Endothelial cell of umbilical vein (primary cell): ENCODE data around the gene INTS12. TPM values are rescaled to one million over a fixed set of nuclear protein-coding genes. Genes with fewer than 3 reads are reported as not detected.

ENCODE experiments used
- Bru-seq: library from RNA; stranded (reverse); fragments of 400-500 nt; gene quantifications from one replicate; lab custom pipeline; 2021; lab: Mats Ljungman, UMichigan
- BruChase-seq, 2 experiments: library from RNA; stranded (reverse); fragments of 400-500 nt; gene quantifications; one replicate each; lab custom pipeline; 2021; lab: Mats Ljungman, UMichigan
- BruUV-seq: library from RNA; stranded (reverse); fragments of 400-500 nt; replicated peaks from 2 replicates; lab custom pipeline; 2021; lab: Mats Ljungman, UMichigan
- CTCF ChIA-PET: fragments of 300-600, 350-600 bp; sonication (Branson Sonifier 250); formaldehyde crosslinking; loops from one replicate; lab custom pipeline; 2021; ENCODE audit warnings: antibody characterized with exemption, inconsistent platforms; lab: Charles Lee
- POLR2A ChIA-PET: fragments of 300-600, 350-600 bp; sonication (Branson Sonifier 250); formaldehyde crosslinking; loops from one replicate; lab custom pipeline; 2021; ENCODE audit warnings: antibody characterized with exemption, inconsistent platforms; lab: Charles Lee
- DNase-seq: peaks from one replicate; pipeline ENCODE4 v3.0.0-alpha.2; 2011; ENCODE audit warnings: low read depth, low spot score
- FAIRE-seq: peaks from 2 replicates; lab custom pipeline; 2011; peaks lifted over from hg19 to GRCh38; lab: Jason Lieb, UNC
- H2AFZ ChIP-seq: 2 replicates; pipeline ENCODE4 v1.6.0; 2012; ENCODE audit warnings: low read depth, low read length, control low read depth, inconsistent platforms
- H3K27ac ChIP-seq: 2 replicates; pipeline ENCODE4 v1.5.1; 2011; ENCODE audit warnings: low read depth, mild to moderate bottlenecking, control low read depth, low read length, moderate library complexity; ENCODE audit not compliant: insufficient read depth
- H3K27me3 ChIP-seq, 2 experiments: 2 replicates each; pipeline versions ENCODE4 v1.6.0 to v1.6.1; 2011; ENCODE audit warnings: low read length in 2 of 2, mixed read lengths in 1 of 2; ENCODE audit not compliant: control insufficient read depth in 2 of 2, insufficient read depth in 2 of 2
- H3K36me3 ChIP-seq, 2 experiments: 2 replicates in 1 of 2; 3 replicates in 1 of 2; pipeline ENCODE4 v1.5.1; 2011; ENCODE audit warnings: low read length in 2 of 2, mild to moderate bottlenecking in 1 of 2, moderate library complexity in 1 of 2; ENCODE audit not compliant: control insufficient read depth in 2 of 2, insufficient read depth in 2 of 2; ENCODE audit errors: extremely low read depth in 1 of 2
- H3K4me1 ChIP-seq: 3 replicates; pipeline ENCODE4 v1.5.1; 2011; ENCODE audit warnings: mild to moderate bottlenecking, low read length; ENCODE audit not compliant: control insufficient read depth, insufficient read depth; ENCODE audit errors: extremely low read depth
- H3K4me2 ChIP-seq: 2 replicates; pipeline ENCODE4 v1.6.1; 2011; ENCODE audit warnings: low read length, control low read depth, mixed read lengths; ENCODE audit not compliant: insufficient read depth
- H3K4me3 ChIP-seq, 3 experiments: fragments of 200-600 bp in 1 of 3; sonication (generic), shearing (Covaris generic) in 1 of 3; replicated peaks in 1 of 3; 2 replicates each; pipeline ENCODE4 v1.5.1; 2011 to 2016; ENCODE audit warnings: control low read depth in 3 of 3, low read length in 3 of 3, mild to moderate bottlenecking in 2 of 3, inconsistent platforms in 1 of 3, low read depth in 1 of 3, moderate library complexity in 1 of 3; ENCODE audit not compliant: insufficient read depth in 1 of 3
- H3K79me2 ChIP-seq: 2 replicates; pipeline ENCODE4 v1.6.0; 2012; ENCODE audit warnings: low read length, inconsistent platforms; ENCODE audit not compliant: control insufficient read depth, insufficient read depth
- H3K9ac ChIP-seq: replicated peaks from 2 replicates; pipeline ENCODE3; 2011; ENCODE audit warnings: low read length, control low read depth; ENCODE audit not compliant: insufficient read depth; ENCODE audit errors: extremely low read depth
- H3K9me1 ChIP-seq: replicated peaks from 3 replicates; pipeline ENCODE4 v1.6.0; 2011; ENCODE audit warnings: mild to moderate bottlenecking, low read length; ENCODE audit not compliant: control insufficient read depth, insufficient read depth; ENCODE audit errors: extremely low read depth
- H3K9me3 ChIP-seq: replicated peaks from 2 replicates; pipeline ENCODE4 v1.5.1; 2012; ENCODE audit warnings: low read length, inconsistent platforms; ENCODE audit not compliant: control insufficient read depth, insufficient read depth
- H4K20me1 ChIP-seq: replicated peaks from 2 replicates; pipeline ENCODE3; 2011; ENCODE audit warnings: mild to moderate bottlenecking, low read length; ENCODE audit not compliant: control insufficient read depth, insufficient read depth; ENCODE audit errors: extremely low read depth
- CTCF ChIP-seq, 2 donors: IDR thresholded peaks; 1 replicate in 1 of 2; 2 replicates in 1 of 2; pipeline ENCODE4 v1.5.1; 2011; ENCODE audit warnings: low read length in 2 of 2, mild to moderate bottlenecking in 2 of 2, moderate library complexity in 2 of 2, control low read depth in 1 of 2, inconsistent platforms in 1 of 2, low read depth in 1 of 2; ENCODE audit not compliant: insufficient read depth in 1 of 2; ENCODE audit errors: extremely low read depth in 1 of 2
- GATA2 ChIP-seq: IDR thresholded peaks from 2 replicates; pipeline ENCODE4 v1.7.0; 2011; ENCODE audit warnings: low read depth, mild to moderate bottlenecking, moderate library complexity, mixed read lengths, low read length; ENCODE audit not compliant: insufficient read length, insufficient read depth
- MYC ChIP-seq: IDR thresholded peaks from one replicate; pipeline ENCODE4 v1.6.1; 2011; ENCODE audit warnings: mild to moderate bottlenecking, low read depth, low read length
- POLR2A ChIP-seq: IDR thresholded peaks from 2 replicates; pipeline ENCODE4 v1.6.1; 2012; ENCODE audit warnings: low read depth, mild to moderate bottlenecking, control low read depth, low read length
- POLR2AphosphoS5 ChIP-seq: IDR thresholded peaks from 2 replicates; pipeline ENCODE4 v1.6.1; 2012; ENCODE audit warnings: low read depth, mild to moderate bottlenecking, control low read depth, low read length, moderate library complexity; ENCODE audit not compliant: insufficient read depth
- dilution Hi-C: fragments of 300-500 bp; cut with MboI; formaldehyde crosslinking; loops from one replicate; pipeline ENCODE4 v1.15.0; 2019; ENCODE audit warnings: low sequenced_read_pairs; ENCODE audit not compliant: extremely low pct_ligation_motif_present
- intact Hi-C: fragments of 100-400 bp; cut with micrococcal nuclease; formaldehyde crosslinking; loops from one replicate; pipeline ENCODE4 v1.10.0; 2022
- long read RNA-seq: library from polyadenylated mRNA; stranded (forward); transcript quantifications from one replicate; pipeline ENCODE4 v2.0.0, GENCODE V29; 2021
- polyA minus RNA-seq, 3 experiments: library from RNA; depleted of rRNA, polyadenylated mRNA; stranded (reverse); fragments of >200 nt; gene quantifications; 1 replicate in 1 of 3; 2 replicates in 2 of 3; pipeline ENCODE4 v1.2.3, GENCODE V29; 2011
- polyA plus RNA-seq, 4 experiments: library from polyadenylated mRNA; depleted of rRNA in 3 of 4; stranded (reverse) in 3 of 4; unstranded in 1 of 4; fragments of >200 nt; gene quantifications; 2 replicates each; pipeline versions ENCODE4 v1.2.1 to v1.2.3, GENCODE V29; 2011 to 2012; ENCODE audit warnings: missing spikeins in 1 of 4
- total RNA-seq: library from RNA; stranded (reverse); gene quantifications from 2 replicates; pipeline ENCODE4 v1.2.3, GENCODE V29; 2021

Gene INTS12, protein sequence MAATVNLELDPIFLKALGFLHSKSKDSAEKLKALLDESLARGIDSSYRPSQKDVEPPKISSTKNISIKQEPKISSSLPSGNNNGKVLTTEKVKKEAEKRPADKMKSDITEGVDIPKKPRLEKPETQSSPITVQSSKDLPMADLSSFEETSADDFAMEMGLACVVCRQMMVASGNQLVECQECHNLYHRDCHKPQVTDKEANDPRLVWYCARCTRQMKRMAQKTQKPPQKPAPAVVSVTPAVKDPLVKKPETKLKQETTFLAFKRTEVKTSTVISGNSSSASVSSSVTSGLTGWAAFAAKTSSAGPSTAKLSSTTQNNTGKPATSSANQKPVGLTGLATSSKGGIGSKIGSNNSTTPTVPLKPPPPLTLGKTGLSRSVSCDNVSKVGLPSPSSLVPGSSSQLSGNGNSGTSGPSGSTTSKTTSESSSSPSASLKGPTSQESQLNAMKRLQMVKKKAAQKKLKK
- 19.5 and 19.7 TPM in 2 replicates for total RNA-seq
- polyA plus RNA-seq, result 18.3 and 20.9 TPM in 2 replicates
- polyA plus RNA-seq (2011; cell fraction: cytosol; rRNA removed), result 28.5 and 29.3 TPM in 2 replicates
- 29.5 and 33.8 TPM in 2 replicates for polyA plus RNA-seq (2011; cell fraction: nucleus; rRNA removed)
- polyA plus RNA-seq (2012), result 21.8 and 29.8 TPM in 2 replicates
- 33.3 and 35.9 TPM in 2 replicates for polyA minus RNA-seq
- 5.0 TPM for polyA minus RNA-seq (2011; cell fraction: cytosol; rRNA and poly(A)+ RNA removed)
- 20.2 and 24.7 TPM in 2 replicates for polyA minus RNA-seq (2011; cell fraction: nucleus; rRNA and poly(A)+ RNA removed)
- percentile 80 among the genes with signal in this experiment for Bru-seq, nascent RNA
- percentile 64 among the genes with signal in this experiment for BruChase-seq, experiment 1, labeled RNA remaining after a 6-hour chase
- percentile 65 among the genes with signal in this experiment for BruChase-seq, experiment 2, labeled RNA remaining after a 2-hour chase
- long read RNA-seq, transcript INTS12-206 (7 exons, 1,975 nt), result major isoform, 64 of 129 reads
- long read RNA-seq, transcript INTS12-201 (8 exons, 1,710 nt), result minor isoform, 13 of 129 reads
- long read RNA-seq, partial matches to known transcripts, result 5 of 129 reads
- long read RNA-seq, other reads (novel, unspliced or antisense), result 47 of 129 reads

DNA sequence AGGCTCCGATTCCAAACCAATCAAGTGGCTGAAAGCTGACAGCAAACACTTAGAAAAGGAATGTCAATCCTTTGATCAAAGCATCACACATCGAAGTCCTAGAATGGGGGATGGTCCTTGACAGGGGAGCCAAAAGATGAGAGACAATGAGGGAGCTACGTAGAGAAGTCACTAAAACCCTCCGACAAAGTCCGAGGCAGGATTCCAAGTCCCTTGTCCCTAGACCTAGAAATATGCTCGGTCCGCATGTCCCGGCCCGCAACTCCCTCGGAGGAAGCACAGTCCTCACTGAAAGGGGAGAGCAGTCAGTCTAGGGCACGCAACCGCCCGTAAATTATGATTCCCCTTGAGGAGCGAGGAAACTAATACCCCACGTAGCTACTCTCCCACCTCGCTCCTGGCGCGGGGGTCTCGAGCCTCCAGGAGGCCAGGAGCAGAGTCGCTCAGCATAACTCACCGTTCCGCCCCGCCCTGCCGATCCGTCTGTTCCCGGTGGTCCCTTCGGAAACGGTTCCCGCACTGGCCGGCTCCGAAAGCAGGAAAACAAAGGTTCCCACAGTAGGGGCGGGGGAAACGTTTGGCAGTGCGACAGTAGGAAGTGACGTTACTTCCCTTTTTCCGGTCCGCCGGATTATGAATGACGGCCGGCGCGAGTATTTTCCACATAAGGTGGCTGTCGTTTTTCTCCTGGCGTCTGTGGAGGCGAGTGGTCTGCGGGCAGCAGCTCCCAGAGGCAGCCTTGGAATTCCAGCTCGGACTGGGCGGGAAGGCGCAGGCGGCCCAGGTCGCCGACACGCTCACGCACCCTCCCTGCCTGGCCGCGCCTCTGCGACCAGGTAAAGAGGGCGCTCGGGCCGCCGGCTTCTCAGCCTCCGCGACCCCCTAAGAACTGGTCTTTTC is at the start of gene INTS12, which contains the start of gene GSTCD:
INTS12 (minus strand) TSS at position 509 of the 900 bp plus-strand sequence. CDS start 8,684 bp downstream, outside the sequence.
GSTCD (plus strand) TSS at position 604 of the 900 bp plus-strand sequence. CDS start 8,830 bp downstream, outside the sequence.
- no peaks in the 10 kb centered on the region for H3K9me3 ChIP-seq
- intact Hi-C loops, result loop anchor here (1.0 to 10.0 kb wide), 4 partner anchors 286 to 609 kb away; partner anchors contain the start of genes AIMP1, TBCK and TET2
- ChIA-PET POLR2A (interaction anchor here (0.6 kb wide), 1 partner anchor 561 kb away, joined by 4 read pairs; no protein-coding TSS in a partner anchor), CTCF (interaction anchor here (1.2 kb wide), 1 partner anchor 187 kb away, joined by 5 read pairs; no protein-coding TSS in a partner anchor)
- BruUV-seq, result TSS peak; percentile 75
- peaks cover 57% of the 10 kb centered on the region for H3K79me2 ChIP-seq
- H2AFZ ChIP-seq, result peak within 1 kb of the TSS; percentile 95
- dilution Hi-C loops, result no loop called here
- peak within 1 kb of the TSS; percentile 61 for H3K27ac ChIP-seq
- TF ChIP-seq MYC (peak; percentile 38), CTCF (IDR thresholded peaks at IDR 0.05; ENCODE audit: extremely low read depth in 1 of 2, insufficient read depth in 1 of 2, low read depth in 1 of 2, low read length in 2 of 2) (peak in 1 of 2 donors; percentile 0), POLR2AphosphoS5 (peak; percentile 94), GATA2 (no peak), POLR2A (peak; percentile 89)
- peaks cover 16% of the 10 kb centered on the region for H3K4me1 ChIP-seq
- no peaks in the 10 kb centered on the region for H4K20me1 ChIP-seq
- H3K9me1 ChIP-seq, result no peaks in the 10 kb centered on the region
- peak within 1 kb of the TSS; percentile 46 to 93 (median 93) for H3K4me3 ChIP-seq
- H3K27me3 ChIP-seq, result no peaks in the 10 kb centered on the region
- peak within 1 kb of the TSS; percentile 82 for H3K9ac ChIP-seq
- no peaks in the 10 kb centered on the region for H3K36me3 ChIP-seq
- H3K4me2 ChIP-seq, result peak within 1 kb of the TSS; percentile 99
- FAIRE-seq, result peak; percentile 85
- peak; percentile 95 for DNase-seq
